H1 (cell line): Measurements from ENCODE around the gene RFX3.

Source experiments
- CREB1 ChIP-seq: IDR thresholded peaks from 2 replicates; pipeline ENCODE4 v1.6.1; 2012; ENCODE audit warnings: inconsistent platforms
- EGR1 ChIP-seq: IDR thresholded peaks from 2 replicates; pipeline ENCODE4 v1.6.1; 2011; ENCODE audit warnings: low read depth, low read length, borderline replicate concordance
- KDM1A ChIP-seq: fragments of 200-600, 300-600 bp; sonication (generic); IDR thresholded peaks from 2 replicates; pipeline ENCODE4 v1.7.1; 2016; ENCODE audit warnings: mild to moderate bottlenecking, low read length, borderline replicate concordance
- MAX ChIP-seq: IDR thresholded peaks from 2 replicates; pipeline ENCODE4 v1.6.1; 2012; ENCODE audit warnings: inconsistent platforms
- POLR2AphosphoS5 ChIP-seq: IDR thresholded peaks from 2 replicates; pipeline ENCODE4 v1.6.1; 2011; ENCODE audit warnings: low read depth, low read length
- SIX5 ChIP-seq: IDR thresholded peaks from 2 replicates; pipeline ENCODE4 v1.6.1; 2011; ENCODE audit warnings: mild to moderate bottlenecking, low read depth, low read length
- TF ChIP-seq, protein P1 (sequence below), 3 experiments: IDR thresholded peaks; 1 replicate in 2 of 3; 2 replicates in 1 of 3; pipeline versions ENCODE4 v1.5.1 to v1.6.1; 2011; ENCODE audit warnings: low read length in 3 of 3, mild to moderate bottlenecking in 3 of 3, inconsistent platforms in 2 of 3, low read depth in 1 of 3, moderate library complexity in 1 of 3; ENCODE audit not compliant: insufficient read depth in 1 of 3; ENCODE audit errors: control extremely low read depth in 1 of 3

- TF ChIP-seq EGR1 (no peak), MAX (no peak), POLR2AphosphoS5 (no peak), KDM1A (no peak), CREB1 (no peak), SIX5 (no peak)
- TF ChIP-seq, protein P1, sequence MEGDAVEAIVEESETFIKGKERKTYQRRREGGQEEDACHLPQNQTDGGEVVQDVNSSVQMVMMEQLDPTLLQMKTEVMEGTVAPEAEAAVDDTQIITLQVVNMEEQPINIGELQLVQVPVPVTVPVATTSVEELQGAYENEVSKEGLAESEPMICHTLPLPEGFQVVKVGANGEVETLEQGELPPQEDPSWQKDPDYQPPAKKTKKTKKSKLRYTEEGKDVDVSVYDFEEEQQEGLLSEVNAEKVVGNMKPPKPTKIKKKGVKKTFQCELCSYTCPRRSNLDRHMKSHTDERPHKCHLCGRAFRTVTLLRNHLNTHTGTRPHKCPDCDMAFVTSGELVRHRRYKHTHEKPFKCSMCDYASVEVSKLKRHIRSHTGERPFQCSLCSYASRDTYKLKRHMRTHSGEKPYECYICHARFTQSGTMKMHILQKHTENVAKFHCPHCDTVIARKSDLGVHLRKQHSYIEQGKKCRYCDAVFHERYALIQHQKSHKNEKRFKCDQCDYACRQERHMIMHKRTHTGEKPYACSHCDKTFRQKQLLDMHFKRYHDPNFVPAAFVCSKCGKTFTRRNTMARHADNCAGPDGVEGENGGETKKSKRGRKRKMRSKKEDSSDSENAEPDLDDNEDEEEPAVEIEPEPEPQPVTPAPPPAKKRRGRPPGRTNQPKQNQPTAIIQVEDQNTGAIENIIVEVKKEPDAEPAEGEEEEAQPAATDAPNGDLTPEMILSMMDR (IDR thresholded peaks at IDR 0.05; ENCODE audit: control extremely low read depth in 1 of 3, insufficient read depth in 1 of 3, low read depth in 1 of 3, low read length in 3 of 3): no peak
These were observed 17.7 kb downstream of the RFX3 start for GRCh38 chr9:3508078-3508431.
